A549 (cell line): ENCODE measurements around the gene CENATAC.

Experiments used
- CBX2 ChIP-seq: fragments of 200-600 bp; sonication (generic); IDR thresholded peaks from 2 replicates; pipeline ENCODE4 v1.6.1; 2016; ENCODE audit warnings: low read depth, mild to moderate bottlenecking, borderline replicate concordance
- CTCF ChIP-seq: fragments of >200 bp; sonication (Bioruptor Twin); formaldehyde crosslinking; IDR thresholded peaks from 3 replicates; pipeline ENCODE4 v1.5.1; 2016
- EHMT2 ChIP-seq: fragments of 200-600 bp; sonication (generic); IDR thresholded peaks from 2 replicates; pipeline ENCODE4 v1.6.1; 2016; ENCODE audit warnings: antibody characterized with exemption, low read depth, mild to moderate bottlenecking, moderate library complexity
- EP300 ChIP-seq, 2 experiments: fragments of >200 bp; sonication (Bioruptor Twin); formaldehyde crosslinking; IDR thresholded peaks; 2 replicates in 1 of 2; 3 replicates in 1 of 2; pipeline ENCODE4 v1.6.1; 2016 to 2017
- HMGXB4 ChIP-seq: fragments of 250-450 bp; sonication (Bioruptor Pico); IDR thresholded peaks from 2 replicates; pipeline ENCODE4 v1.5.0; 2021; ENCODE audit warnings: mild to moderate bottlenecking, moderate library complexity, borderline replicate concordance

- no peak for TF ChIP-seq EHMT2
- TF ChIP-seq CTCF, result no peak; the same call in 2 of the 3 replicates
- TF ChIP-seq CBX2, result no peak
- no peak for TF ChIP-seq HMGXB4 (CRISPR knock-in tag)
- TF ChIP-seq EP300 (IDR thresholded peaks at IDR 0.05), result no peak
These were observed 41.0 kb upstream of the CENATAC start for GRCh38 chr11:118956847-118957469.
